ENCODE results near the gene EFCAB6.

- TF ChIP-seq, protein P1, sequence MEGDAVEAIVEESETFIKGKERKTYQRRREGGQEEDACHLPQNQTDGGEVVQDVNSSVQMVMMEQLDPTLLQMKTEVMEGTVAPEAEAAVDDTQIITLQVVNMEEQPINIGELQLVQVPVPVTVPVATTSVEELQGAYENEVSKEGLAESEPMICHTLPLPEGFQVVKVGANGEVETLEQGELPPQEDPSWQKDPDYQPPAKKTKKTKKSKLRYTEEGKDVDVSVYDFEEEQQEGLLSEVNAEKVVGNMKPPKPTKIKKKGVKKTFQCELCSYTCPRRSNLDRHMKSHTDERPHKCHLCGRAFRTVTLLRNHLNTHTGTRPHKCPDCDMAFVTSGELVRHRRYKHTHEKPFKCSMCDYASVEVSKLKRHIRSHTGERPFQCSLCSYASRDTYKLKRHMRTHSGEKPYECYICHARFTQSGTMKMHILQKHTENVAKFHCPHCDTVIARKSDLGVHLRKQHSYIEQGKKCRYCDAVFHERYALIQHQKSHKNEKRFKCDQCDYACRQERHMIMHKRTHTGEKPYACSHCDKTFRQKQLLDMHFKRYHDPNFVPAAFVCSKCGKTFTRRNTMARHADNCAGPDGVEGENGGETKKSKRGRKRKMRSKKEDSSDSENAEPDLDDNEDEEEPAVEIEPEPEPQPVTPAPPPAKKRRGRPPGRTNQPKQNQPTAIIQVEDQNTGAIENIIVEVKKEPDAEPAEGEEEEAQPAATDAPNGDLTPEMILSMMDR (IDR thresholded peaks at IDR 0.05), result no peak
- no peak for TF ChIP-seq EZH2 (IDR thresholded peaks at IDR 0.05; ENCODE audit: borderline replicate concordance, insufficient read depth, low read depth, low read length, poor library complexity, severe bottlenecking)
Observed at GRCh38 chr22:43479962-43480361, 332.1 kb downstream of the EFCAB6 start.
